SK-N-SH (cell line): Measurements from ENCODE around the gene FCSK.

Source experiments
- CHD2 ChIP-seq: fragments of 150-350 bp; IDR thresholded peaks from 2 replicates; pipeline ENCODE4 v1.6.1; 2018; ENCODE audit warnings: low read length; ENCODE audit not compliant: partially characterized antibody
- EP300 ChIP-seq, 2 experiments: IDR thresholded peaks; 2 replicates each; pipeline versions ENCODE4 v1.4.0 to v1.6.1; 2012; ENCODE audit warnings: borderline replicate concordance in 1 of 2, low read depth in 1 of 2, low read length in 1 of 2
- EZH2phosphoT487 ChIP-seq: fragments of 200-600 bp; sonication (generic); IDR thresholded peaks from 2 replicates; pipeline ENCODE4 v1.6.1; 2017; ENCODE audit warnings: low read depth, mixed run types, mild to moderate bottlenecking, antibody characterized with exemption, moderate library complexity, borderline replicate concordance
- FOSL2 ChIP-seq: IDR thresholded peaks from 2 replicates; pipeline ENCODE4 v1.4.0; 2012; ENCODE audit warnings: low read depth, mild to moderate bottlenecking, moderate library complexity, borderline replicate concordance
- GABPA ChIP-seq: IDR thresholded peaks from 2 replicates; pipeline ENCODE4 v1.4.0; 2012; ENCODE audit warnings: low read depth, mild to moderate bottlenecking
- JUND ChIP-seq: IDR thresholded peaks from 2 replicates; pipeline ENCODE4 v1.4.0; 2012
- POLR2AphosphoS5 ChIP-seq: IDR thresholded peaks from 2 replicates; pipeline ENCODE4 v1.6.1; 2012; ENCODE audit warnings: low read depth, low read length
- RAD21 ChIP-seq: IDR thresholded peaks from 2 replicates; pipeline ENCODE4 v1.6.1; 2012; ENCODE audit warnings: mild to moderate bottlenecking, low read length
- RCOR1 ChIP-seq: fragments of 150-350 bp; IDR thresholded peaks from 2 replicates; pipeline ENCODE4 v1.6.1; 2017; ENCODE audit warnings: antibody characterized with exemption, low read length
- RFX5 ChIP-seq: IDR thresholded peaks from 2 replicates; pipeline ENCODE4 v1.6.1; 2012; ENCODE audit warnings: mild to moderate bottlenecking, improper control_type of control experiment, low read length
- TEAD4 ChIP-seq: IDR thresholded peaks from 2 replicates; pipeline ENCODE4 v1.4.0; 2012; ENCODE audit warnings: mild to moderate bottlenecking, borderline replicate concordance; ENCODE audit not compliant: insufficient read depth
- TF ChIP-seq, protein P1 (sequence below): fragments of 200-600 bp; sonication (generic); IDR thresholded peaks from 2 replicates; pipeline ENCODE4 v1.6.1; 2017; ENCODE audit warnings: antibody characterized with exemption, mild to moderate bottlenecking, moderate library complexity
- TF ChIP-seq, protein P2 (sequence below): IDR thresholded peaks from 2 replicates; pipeline ENCODE4; 2012

DNA sequence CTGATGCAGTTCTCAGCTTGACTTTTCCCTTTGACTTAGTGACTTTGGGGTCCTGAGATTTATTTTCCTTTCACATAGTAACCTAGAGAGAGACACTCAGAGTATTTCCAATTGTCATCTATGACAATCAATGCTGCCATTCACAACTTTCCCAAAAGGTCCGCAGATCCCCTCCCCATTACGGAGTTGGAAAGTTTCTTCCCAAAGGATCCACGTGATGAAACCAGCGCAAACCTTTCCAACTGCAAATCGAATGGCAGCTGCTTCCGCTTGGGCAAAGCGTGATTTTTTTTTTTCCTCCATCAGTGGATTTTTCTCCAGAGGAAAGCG, 538 bp upstream of the FCSK start:
- TF ChIP-seq, protein P1, sequence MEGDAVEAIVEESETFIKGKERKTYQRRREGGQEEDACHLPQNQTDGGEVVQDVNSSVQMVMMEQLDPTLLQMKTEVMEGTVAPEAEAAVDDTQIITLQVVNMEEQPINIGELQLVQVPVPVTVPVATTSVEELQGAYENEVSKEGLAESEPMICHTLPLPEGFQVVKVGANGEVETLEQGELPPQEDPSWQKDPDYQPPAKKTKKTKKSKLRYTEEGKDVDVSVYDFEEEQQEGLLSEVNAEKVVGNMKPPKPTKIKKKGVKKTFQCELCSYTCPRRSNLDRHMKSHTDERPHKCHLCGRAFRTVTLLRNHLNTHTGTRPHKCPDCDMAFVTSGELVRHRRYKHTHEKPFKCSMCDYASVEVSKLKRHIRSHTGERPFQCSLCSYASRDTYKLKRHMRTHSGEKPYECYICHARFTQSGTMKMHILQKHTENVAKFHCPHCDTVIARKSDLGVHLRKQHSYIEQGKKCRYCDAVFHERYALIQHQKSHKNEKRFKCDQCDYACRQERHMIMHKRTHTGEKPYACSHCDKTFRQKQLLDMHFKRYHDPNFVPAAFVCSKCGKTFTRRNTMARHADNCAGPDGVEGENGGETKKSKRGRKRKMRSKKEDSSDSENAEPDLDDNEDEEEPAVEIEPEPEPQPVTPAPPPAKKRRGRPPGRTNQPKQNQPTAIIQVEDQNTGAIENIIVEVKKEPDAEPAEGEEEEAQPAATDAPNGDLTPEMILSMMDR = no peak
- TF ChIP-seq FOSL2 (no peak), RCOR1 (no peak), POLR2AphosphoS5 (no peak), GABPA (no peak), RFX5 (no peak), EZH2phosphoT487 (no peak), TEAD4 (no peak), JUND (no peak), EP300 (IDR thresholded peaks at IDR 0.05; ENCODE audit: borderline replicate concordance in 1 of 2, low read depth in 1 of 2, low read length in 1 of 2) (no peak), RAD21 (no peak), CHD2 (no peak)
- TF ChIP-seq, protein P2, sequence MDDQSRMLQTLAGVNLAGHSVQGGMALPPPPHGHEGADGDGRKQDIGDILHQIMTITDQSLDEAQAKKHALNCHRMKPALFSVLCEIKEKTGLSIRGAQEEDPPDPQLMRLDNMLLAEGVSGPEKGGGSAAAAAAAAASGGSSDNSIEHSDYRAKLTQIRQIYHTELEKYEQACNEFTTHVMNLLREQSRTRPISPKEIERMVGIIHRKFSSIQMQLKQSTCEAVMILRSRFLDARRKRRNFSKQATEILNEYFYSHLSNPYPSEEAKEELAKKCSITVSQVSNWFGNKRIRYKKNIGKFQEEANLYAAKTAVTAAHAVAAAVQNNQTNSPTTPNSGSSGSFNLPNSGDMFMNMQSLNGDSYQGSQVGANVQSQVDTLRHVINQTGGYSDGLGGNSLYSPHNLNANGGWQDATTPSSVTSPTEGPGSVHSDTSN = no peak
